NCI-H2029 (cell line): ENCODE data around the gene NUDT1.

Experiments
- DNase-seq: peaks from one replicate; lab custom pipeline; 2025; lab: John Stamatoyannopoulos, UW

NUDT1 gene

GRCh38 chr7:2248984-2249694 lies 7.1 kb downstream of the NUDT1 start:
- DNase-seq, result no peak

DNA sequence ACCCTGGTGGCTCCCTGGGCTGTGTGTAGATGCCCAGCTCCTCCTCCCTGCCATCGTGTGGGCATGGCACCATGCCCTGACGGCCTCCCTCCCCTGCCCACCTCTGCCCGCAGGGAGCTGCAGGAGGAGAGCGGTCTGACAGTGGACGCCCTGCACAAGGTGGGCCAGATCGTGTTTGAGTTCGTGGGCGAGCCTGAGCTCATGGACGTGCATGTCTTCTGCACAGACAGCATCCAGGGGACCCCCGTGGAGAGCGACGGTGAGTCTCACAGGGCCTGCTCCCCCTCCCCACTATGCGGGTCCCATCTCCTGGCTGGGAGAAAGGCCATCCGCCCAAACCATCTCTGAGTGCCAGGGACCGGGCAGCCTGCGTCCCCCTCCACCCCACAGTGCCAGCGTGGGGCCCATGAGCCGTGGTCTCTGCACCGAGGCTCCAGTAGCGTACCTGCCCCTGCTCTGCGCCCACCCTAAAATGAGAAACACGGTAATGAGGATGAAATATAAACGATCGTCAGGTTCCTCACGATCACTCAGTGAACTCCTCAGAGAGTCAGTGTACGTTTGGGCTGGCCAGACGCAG lies 7.8 kb downstream of the NUDT1 start:
- no peak for DNase-seq

DNA sequence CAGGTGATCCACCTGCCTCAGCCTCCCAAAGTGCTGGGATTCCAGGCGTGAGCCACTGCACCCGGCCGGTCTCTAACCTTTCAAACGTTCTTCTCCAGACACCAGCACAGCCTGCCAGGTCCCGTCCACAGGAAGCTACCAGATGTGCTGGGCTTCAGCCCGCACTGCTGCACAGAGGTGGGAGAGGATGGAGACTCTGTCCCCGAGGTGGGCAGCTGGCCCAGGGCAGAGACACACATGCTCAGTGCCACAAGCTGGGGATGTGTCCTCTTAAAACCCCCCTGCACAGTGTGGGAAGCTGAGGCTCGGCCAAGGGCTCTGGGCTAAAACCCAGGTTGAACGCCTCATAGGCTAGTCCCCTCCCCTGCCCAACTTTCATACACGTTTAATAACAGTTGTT lies 9.4 kb downstream of the NUDT1 start:
- no peak for DNase-seq

DNA sequence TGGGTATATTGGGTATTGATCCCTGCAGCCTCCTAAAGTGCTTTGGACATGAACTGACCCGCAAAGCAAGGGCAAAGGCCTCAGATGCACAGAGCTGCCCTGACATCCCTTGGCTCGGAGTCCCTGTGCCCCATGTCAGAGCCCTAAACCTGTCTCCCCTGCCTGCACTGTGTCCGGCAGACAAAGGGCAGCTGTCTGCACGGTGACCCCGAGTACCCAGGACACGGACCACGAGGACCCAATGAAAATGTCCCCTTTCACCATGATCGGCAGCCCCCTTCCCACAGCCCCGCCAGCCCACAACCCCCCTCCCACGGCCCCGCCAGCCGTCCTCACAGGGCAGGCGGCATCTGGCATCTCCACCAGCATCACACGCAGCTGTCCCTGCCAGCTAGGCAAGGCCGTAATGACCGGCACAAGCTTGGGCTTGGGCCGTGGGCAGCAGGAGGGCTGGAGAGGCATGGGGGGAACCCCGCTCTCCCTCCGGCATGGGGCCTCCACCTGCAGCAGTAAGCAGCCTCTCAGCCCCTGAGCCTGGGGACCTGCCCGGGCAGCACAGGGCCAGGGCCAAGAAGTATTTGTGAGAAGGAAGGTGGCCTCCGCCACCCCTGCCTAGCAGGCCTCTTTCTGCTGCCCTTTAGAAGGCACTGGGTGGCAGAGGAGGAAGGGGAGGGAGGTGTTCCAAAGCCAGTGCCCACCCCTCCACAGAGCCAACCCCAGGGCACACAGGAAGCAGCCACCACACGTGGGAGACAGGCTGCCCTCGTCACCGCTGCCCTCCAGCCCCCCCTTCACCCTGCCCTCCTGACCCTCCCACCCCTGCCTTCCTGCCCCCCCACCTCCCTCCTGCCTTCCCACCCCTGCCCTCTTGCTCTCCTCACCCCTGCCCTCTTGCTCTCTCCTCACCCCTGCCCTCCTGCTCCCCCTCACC lies 10.1 kb downstream of the NUDT1 start:
- no peak for DNase-seq

DNA sequence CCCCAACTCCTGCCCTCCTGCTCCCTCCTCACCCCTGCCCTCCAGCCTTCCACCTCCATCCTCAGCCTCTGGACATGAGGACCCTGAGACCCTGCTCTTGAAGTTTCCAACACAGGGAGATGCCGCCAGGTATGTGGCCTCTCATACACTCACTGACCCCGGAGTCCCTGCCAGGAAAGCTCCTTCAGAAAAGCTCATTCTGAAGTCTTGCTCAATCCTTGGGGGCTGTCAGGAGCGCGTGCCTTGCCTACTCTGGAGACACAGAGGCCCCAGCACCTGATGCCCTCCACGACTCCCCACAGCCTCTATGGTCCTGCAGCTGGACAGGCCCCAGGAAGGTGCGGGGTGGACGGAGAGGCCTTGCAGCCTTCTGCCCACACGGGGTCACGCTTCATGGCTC lies 11.0 kb downstream of the NUDT1 start:
- DNase-seq, result no peak

GRCh38 chr7:2253525-2254244 lies 11.7 kb downstream of the NUDT1 start:
- no peak for DNase-seq

DNA sequence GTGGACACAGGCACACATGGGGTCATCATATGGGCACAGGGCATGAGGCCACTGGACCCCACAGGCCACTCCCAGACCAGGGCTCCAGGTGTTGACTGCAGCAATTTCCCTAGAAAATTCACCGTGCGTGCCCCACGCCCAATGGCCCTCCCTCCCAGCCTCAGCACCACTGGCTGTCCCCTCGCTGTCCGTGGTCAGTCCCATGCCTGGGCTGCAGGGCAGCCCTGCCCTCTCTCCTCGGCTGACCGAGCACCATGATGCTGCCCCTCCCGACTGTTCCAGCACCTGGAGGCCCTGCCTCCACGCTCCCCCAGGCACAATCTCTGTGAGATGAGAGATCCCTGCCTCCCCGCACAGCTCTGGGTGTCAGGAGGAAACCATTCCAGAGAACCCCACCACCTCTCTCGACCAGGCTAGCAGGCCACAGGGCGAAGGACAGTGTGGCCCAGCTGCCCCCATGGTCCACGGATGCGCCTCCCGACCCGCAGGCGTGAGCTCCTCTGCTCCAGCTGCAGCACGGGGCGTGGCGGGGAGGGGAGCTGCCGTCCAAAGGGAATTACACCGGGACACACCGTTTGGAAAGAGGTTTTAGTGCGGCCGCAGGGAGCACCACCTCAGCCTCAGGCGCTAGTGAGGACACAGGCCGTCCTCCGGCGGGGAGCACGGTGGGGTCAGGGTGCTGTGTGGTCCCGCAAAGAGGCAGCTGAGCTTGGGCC lies 12.6 kb downstream of the NUDT1 start:
- DNase-seq, result no peak

DNA sequence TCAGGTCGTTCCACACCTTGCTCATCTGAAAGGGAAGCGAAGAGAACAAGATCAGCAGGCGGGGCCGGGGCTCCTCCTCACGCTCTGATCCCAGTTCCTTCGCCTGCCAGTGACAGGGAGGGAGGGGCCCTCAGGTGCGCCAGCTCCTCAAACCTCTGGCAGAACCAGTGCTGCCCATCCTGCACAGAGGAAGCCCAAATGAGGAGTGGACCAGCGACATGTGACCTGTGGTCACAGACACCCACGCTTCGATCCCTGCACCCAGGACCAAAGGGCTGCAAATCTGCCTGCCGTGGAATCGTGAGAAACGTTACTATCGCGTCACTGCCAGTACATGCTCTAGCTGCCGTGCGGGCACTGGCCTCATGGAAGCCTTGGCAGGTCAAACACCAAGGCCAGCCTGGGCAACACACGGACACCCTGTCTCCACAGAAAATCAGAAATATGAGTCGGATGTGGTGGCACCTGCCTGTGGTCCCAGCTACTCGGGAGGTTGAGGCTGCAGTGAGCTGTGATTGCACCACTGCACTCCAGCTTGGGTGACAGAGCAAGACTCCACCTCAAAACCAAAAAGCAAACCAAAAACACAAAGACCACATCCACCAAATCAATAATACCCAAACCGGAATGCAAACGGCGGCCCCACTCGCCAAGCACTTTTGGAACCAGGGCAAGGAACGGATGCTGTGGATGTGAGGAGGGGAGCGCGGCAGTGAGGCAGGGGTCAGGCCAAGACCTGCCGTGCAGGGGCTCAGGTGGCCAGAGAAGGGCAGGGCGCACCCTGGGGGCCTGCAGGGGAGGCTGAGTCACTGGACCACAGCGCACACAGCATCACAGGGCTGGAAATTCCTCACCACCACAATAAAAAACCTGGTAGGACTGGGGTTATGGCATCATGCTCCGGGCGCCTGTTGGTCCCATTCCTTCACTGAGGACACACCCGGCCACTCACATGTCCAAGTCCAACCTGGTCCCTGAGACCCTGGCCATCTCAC lies 13.4 kb downstream of the NUDT1 start:
- no peak for DNase-seq

DNA sequence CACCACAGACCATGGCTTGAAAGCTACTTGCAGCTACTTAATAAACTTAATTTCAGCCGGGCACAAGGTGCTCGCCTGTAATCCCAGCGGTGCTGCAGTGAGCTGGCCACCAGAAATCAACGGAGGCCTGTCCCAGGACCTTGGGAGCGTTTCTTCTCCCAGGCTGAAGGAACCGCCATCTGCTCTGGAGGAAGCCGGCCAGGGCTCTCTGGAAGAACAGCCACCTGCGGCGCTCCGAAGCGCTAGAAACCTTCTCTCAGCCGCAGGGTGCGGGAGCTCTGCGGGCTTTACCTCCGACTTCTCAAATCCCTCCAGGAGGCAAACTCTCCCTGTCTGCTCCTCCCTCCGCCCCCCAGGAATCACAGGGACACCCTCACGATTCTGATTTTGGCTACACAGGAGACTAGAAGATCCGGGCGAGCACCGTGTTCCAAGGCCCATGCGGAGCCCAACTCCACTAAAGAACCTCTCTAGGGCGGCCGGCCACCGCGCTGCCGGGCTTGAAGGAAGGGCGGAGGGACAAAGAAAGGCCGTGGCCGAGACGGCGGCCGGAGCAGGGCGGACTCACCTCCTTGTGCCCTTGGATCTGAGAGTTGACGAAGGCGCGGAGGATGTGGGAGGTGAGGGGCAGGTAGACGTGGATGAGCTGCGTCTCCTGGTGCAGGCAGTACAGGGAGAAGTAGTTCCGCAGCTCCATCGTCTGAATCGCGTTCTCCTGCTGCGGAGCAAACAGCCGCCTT lies 14.4 kb downstream of the NUDT1 start:
- no peak for DNase-seq

- DNase-seq, result no peak
Observed at GRCh38 chr7:2257046-2257551, 15.1 kb downstream of the NUDT1 start.

DNA sequence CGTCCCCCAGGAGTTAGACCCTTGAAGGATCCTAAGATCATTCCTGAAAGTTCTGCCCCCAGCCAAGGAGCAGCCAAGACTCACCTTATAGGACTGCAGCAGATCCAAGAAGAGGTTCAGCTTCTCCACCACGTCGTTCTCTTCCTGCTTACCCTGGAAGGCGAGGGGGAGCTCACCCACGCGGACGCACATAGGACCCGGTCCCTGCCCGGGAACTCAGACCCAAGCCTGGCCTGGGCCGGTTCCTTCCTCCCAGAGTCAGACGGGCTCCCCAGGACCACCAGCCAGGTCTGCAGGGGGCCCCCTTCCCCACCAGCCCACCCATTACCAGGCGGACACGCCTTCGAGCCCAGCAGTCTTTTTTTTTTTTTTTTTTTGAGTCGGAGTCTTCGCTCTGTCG lies 15.6 kb downstream of the NUDT1 start:
- no peak for DNase-seq

DNA sequence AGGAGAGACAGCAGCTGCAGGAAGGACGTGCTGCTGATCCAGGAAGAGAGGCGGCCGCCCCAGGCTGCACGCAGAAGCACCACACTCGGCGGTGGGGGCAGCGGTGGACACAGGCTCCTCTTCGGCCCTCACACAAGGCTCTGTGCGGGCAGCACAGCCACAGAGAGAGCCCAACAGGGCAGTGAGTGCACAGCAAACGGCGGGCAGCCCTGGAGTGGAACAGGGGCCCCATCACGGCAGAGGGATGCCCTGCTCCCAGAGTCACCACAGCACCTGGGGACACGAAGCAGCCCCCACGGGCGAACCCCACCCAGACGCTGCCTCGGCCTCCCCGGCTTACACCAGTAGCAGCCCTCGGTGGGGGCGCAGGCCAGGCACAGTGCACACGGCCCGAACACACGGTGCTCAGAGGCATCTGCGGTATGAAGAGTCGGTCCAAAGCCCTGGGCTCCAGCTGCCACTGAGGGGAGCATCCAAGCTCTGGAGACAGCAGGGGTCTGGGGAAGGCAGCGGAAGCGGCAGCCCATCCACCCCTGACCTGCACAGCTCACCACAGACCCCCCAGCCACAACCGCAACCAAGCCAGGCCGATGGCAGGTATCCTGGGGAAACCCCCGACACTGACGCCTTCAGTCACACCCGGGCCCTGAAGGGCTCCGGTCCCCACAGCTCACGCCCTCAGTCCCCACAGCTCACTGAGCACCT lies 16.8 kb downstream of the NUDT1 start:
- no peak for DNase-seq

- DNase-seq, result no peak
Observed at GRCh38 chr7:2259480-2259879, 17.5 kb downstream of the NUDT1 start.

- peak; percentile 56 for DNase-seq
Observed at GRCh38 chr7:2260820-2261219, 18.8 kb downstream of the NUDT1 start.

DNA sequence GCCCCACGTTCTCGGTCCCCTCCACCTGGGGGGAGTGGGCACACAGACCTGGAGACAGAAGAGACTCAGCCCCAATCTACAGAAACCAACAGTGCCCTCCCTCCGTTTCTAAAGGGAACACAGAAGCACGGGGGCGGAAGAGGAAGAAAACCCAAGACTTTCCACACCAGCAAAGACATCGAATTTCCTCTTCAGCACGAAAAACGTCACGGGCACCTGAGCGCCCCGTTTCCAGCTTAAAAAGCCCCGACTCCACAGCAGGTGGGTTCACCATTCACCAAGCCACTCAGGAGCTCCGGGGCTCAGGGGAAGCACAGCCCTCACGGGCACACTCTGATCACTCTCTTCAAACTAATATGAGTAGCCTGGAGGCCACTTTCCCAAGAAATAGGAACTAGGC lies 19.6 kb downstream of the NUDT1 start:
- no peak for DNase-seq

DNA sequence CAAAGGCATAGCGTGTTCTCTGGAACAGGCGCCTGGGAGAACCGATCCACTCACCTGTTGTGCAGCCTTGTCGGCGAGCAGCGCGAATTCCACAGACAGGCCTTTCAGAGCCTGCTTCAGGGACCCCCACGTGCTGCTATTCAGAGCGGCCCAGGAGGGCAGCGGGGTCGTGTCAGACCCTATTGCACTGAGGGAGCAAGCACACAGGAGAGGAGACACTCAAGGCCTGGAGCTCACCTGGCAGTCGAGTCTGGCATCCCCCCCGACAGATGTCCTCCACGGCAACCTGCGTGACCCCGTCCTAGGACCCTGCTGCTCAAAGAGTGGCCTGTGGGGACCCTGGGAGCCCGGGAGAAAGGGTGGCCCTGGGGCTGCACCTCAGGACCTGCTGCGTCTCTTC lies 21.1 kb downstream of the NUDT1 start:
- no peak for DNase-seq

GRCh38 chr7:2264158-2264557 lies 22.1 kb downstream of the NUDT1 start:
- no peak for DNase-seq

DNA sequence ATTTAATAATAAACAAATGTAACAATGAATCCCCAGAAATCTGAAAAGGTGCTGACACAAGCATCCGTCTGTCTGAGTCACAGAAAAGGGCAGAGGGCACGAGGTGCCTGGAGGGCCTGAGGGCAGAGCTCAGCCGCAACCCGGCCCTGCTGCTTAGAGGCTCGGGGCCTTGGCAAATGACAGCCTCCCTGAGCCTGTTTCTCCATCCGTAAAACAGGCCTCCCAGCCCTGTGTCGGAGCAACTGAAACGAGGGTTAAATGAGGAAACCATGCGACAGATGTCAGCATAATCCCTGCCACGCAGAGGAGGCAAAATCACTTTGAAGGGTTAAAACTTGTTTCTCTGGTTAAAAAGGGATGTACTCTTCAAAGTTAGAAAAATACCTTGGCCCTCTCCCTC lies 24.9 kb downstream of the NUDT1 start:
- DNase-seq, result no peak
